Measurements from ENCODE around the gene CORO7. TPM values are rescaled to one million over a fixed set of nuclear protein-coding genes. Genes with fewer than 3 reads are reported as not detected.
A peak's percentile ranks its signal among the peaks of the same experiment; 100 is the strongest.

The CORO7 gene
- total and polyA plus RNA-seq, 9 of the 15 experiments (the other 6 are each of a cell fraction or from before 2014, with no cell fraction given): 0.45 to 77.2 (median 18.7) TPM

GRCh38 chr16:4370570-4371356, 45.6 kb downstream of the CORO7 start (continued):
- TF ChIP-seq, protein P1, sequence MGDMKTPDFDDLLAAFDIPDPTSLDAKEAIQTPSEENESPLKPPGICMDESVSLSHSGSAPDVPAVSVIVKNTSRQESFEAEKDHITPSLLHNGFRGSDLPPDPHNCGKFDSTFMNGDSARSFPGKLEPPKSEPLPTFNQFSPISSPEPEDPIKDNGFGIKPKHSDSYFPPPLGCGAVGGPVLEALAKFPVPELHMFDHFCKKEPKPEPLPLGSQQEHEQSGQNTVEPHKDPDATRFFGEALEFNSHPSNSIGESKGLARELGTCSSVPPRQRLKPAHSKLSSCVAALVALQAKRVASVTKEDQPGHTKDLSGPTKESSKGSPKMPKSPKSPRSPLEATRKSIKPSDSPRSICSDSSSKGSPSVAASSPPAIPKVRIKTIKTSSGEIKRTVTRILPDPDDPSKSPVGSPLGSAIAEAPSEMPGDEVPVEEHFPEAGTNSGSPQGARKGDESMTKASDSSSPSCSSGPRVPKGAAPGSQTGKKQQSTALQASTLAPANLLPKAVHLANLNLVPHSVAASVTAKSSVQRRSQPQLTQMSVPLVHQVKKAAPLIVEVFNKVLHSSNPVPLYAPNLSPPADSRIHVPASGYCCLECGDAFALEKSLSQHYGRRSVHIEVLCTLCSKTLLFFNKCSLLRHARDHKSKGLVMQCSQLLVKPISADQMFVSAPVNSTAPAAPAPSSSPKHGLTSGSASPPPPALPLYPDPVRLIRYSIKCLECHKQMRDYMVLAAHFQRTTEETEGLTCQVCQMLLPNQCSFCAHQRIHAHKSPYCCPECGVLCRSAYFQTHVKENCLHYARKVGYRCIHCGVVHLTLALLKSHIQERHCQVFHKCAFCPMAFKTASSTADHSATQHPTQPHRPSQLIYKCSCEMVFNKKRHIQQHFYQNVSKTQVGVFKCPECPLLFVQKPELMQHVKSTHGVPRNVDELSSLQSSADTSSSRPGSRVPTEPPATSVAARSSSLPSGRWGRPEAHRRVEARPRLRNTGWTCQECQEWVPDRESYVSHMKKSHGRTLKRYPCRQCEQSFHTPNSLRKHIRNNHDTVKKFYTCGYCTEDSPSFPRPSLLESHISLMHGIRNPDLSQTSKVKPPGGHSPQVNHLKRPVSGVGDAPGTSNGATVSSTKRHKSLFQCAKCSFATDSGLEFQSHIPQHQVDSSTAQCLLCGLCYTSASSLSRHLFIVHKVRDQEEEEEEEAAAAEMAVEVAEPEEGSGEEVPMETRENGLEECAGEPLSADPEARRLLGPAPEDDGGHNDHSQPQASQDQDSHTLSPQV (IDR thresholded peaks at IDR 0.05): peak; percentile 34; the same call in 1 of the 2 replicates
- peak; percentile 45 for TF ChIP-seq PRDM10 (IDR thresholded peaks at IDR 0.05; ENCODE audit: partially characterized antibody)
- peak; percentile 29 for TF ChIP-seq CHD4 (IDR thresholded peaks at IDR 0.05; ENCODE audit: insufficient read depth, insufficient replicate concordance, low read depth, low read length, poor library complexity, severe bottlenecking)
- peak; percentile 73; the same call in 1 of the 2 replicates for TF ChIP-seq RNF2 (IDR thresholded peaks at IDR 0.05)
- peak; percentile 43; the same call in 1 of the 2 replicates for TF ChIP-seq ESRRA (IDR thresholded peaks at IDR 0.05; ENCODE audit: borderline replicate concordance, low read depth)
- no peak for TF ChIP-seq TBL1XR1 (IDR thresholded peaks at IDR 0.05; ENCODE audit: low read length in 2 of 2)
- TF ChIP-seq MTA1 (IDR thresholded peaks at IDR 0.05; ENCODE audit: borderline replicate concordance): no peak
- TF ChIP-seq, protein P2, sequence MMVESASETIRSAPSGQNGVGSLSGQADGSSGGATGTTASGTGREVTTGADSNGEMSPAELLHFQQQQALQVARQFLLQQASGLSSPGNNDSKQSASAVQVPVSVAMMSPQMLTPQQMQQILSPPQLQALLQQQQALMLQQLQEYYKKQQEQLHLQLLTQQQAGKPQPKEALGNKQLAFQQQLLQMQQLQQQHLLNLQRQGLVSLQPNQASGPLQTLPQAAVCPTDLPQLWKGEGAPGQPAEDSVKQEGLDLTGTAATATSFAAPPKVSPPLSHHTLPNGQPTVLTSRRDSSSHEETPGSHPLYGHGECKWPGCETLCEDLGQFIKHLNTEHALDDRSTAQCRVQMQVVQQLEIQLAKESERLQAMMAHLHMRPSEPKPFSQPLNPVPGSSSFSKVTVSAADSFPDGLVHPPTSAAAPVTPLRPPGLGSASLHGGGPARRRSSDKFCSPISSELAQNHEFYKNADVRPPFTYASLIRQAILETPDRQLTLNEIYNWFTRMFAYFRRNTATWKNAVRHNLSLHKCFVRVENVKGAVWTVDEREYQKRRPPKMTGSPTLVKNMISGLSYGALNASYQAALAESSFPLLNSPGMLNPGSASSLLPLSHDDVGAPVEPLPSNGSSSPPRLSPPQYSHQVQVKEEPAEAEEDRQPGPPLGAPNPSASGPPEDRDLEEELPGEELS (CRISPR knock-in tag; IDR thresholded peaks at IDR 0.05; ENCODE audit: borderline replicate concordance): 0 out of 2 replicates have a peak, but pooled peaks have one; percentile 50
- TF ChIP-seq, protein P3, sequence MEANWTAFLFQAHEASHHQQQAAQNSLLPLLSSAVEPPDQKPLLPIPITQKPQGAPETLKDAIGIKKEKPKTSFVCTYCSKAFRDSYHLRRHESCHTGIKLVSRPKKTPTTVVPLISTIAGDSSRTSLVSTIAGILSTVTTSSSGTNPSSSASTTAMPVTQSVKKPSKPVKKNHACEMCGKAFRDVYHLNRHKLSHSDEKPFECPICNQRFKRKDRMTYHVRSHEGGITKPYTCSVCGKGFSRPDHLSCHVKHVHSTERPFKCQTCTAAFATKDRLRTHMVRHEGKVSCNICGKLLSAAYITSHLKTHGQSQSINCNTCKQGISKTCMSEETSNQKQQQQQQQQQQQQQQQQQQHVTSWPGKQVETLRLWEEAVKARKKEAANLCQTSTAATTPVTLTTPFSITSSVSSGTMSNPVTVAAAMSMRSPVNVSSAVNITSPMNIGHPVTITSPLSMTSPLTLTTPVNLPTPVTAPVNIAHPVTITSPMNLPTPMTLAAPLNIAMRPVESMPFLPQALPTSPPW (CRISPR knock-in tag; IDR thresholded peaks at IDR 0.05): peak; percentile 89

All from K562 (cell line).